HCT116 (cell line): Measurements from ENCODE around the gene ASMTL.

Experiments used
- CTCF ChIP-seq, 3 experiments: fragments of 200-600 bp in 1 of 3; sonication (generic) in 1 of 3; IDR thresholded peaks in 2 of 3; conservative IDR thresholded peaks in 1 of 3; 2 replicates each; pipeline ENCODE4 v1.5.1; 2012 to 2017; ENCODE audit warnings: low read depth in 2 of 3, low read length in 2 of 3, antibody characterized with exemption in 1 of 3, borderline replicate concordance in 1 of 3, control low read depth in 1 of 3, mild to moderate bottlenecking in 1 of 3, mixed read lengths in 1 of 3, mixed run types in 1 of 3, moderate library complexity in 1 of 3; ENCODE audit not compliant: insufficient read depth in 1 of 3
- EZH2 ChIP-seq: fragments of 200-600 bp; sonication (generic); IDR thresholded peaks from 2 replicates; pipeline ENCODE4 v1.6.1; 2017; ENCODE audit warnings: antibody characterized with exemption, mixed run types
- EZH2phosphoT487 ChIP-seq: fragments of 200-600 bp; IDR thresholded peaks from 2 replicates; pipeline ENCODE4 v1.6.1; 2018; ENCODE audit warnings: antibody characterized with exemption, borderline replicate concordance
- FOSL1 ChIP-seq: IDR thresholded peaks from 2 replicates; pipeline ENCODE4 v1.6.1; 2012; ENCODE audit warnings: low read depth
- MAX ChIP-seq: IDR thresholded peaks from 2 replicates; pipeline ENCODE4 v1.6.1; 2012
- POLR2A ChIP-seq: IDR thresholded peaks from 2 replicates; pipeline ENCODE4 v1.7.0; 2011; ENCODE audit warnings: borderline replicate concordance; ENCODE audit not compliant: insufficient read depth, insufficient read length; ENCODE audit errors: extremely low read depth
- POLR2AphosphoS5 ChIP-seq: IDR thresholded peaks from 2 replicates; pipeline ENCODE4 v1.6.1; 2011; ENCODE audit warnings: mild to moderate bottlenecking, low read depth, low read length, moderate library complexity
- RAD21 ChIP-seq: IDR thresholded peaks from 2 replicates; pipeline ENCODE4 v1.6.1; 2012; ENCODE audit warnings: low read depth, mild to moderate bottlenecking
- REST ChIP-seq: IDR thresholded peaks from 2 replicates; pipeline ENCODE4 v1.6.1; 2012; ENCODE audit warnings: low read depth
- SP1 ChIP-seq: IDR thresholded peaks from 2 replicates; pipeline ENCODE4 v1.6.1; 2012; ENCODE audit warnings: low read depth
- YY1 ChIP-seq: IDR thresholded peaks from 2 replicates; pipeline ENCODE4 v1.6.1; 2011; ENCODE audit warnings: low read length, low read depth, moderate library complexity, mild to moderate bottlenecking; ENCODE audit not compliant: insufficient replicate concordance; ENCODE audit errors: extremely low read depth
- ZNF274 ChIP-seq: fragments of 200-500 bp; sonication (Bioruptor generic); IDR thresholded peaks from 2 replicates; pipeline ENCODE4 v1.6.1; 2014; ENCODE audit warnings: mild to moderate bottlenecking, low read depth, low read length, inconsistent platforms

- no peak for TF ChIP-seq EZH2
- TF ChIP-seq CTCF (IDR thresholded peaks at IDR 0.05 in 2 of 3, conservative IDR thresholded peaks at IDR 0.05 in 1 of 3; ENCODE audit: borderline replicate concordance in 1 of 3, insufficient read depth in 1 of 3, low read depth in 2 of 3, low read length in 2 of 3) = no peak
- TF ChIP-seq YY1 = no peak
- no peak for TF ChIP-seq RAD21
- TF ChIP-seq ZNF274 = no peak
- TF ChIP-seq POLR2A = no peak
- TF ChIP-seq EZH2phosphoT487 = no peak
- no peak for TF ChIP-seq SP1
- TF ChIP-seq REST = no peak
- TF ChIP-seq POLR2AphosphoS5 = no peak
- TF ChIP-seq MAX = no peak
- TF ChIP-seq FOSL1 = no peak
Measured at GRCh38 chrX:1386338-1387127, 66.2 kb downstream of the ASMTL start.
